Stimulated activated CD8-positive, alpha-beta memory T cell treated with anti-CD3 and anti-CD28 coated beads, Interleukin-12 subunit alpha, Interleukin-12 subunit beta, amount 100 ng/mL, for 4 hours (primary cell): ENCODE results near the gene C19orf38.
"Not testable (repeated sequence)": the region's sequence is repeated elsewhere in the genome, so short reads cannot be mapped to it uniquely, and the experiment has no call there.

Experiments
- DNase-seq: peaks from one replicate; pipeline ENCODE4 v3.0.0-alpha.2; 2020; ENCODE audit warnings: low read depth

C19orf38 gene

GRCh38 chr19:10823690-10824089 lies 24.5 kb upstream of the C19orf38 start:
- no peak for DNase-seq

- DNase-seq = no peak
Observed at GRCh38 chr19:10826231-10826630, 22.0 kb upstream of the C19orf38 start.

GRCh38 chr19:10826846-10827245 lies 21.4 kb upstream of the C19orf38 start:
- DNase-seq = no peak

GRCh38 chr19:10828981-10829821 lies 19.0 kb upstream of the C19orf38 start:
- no peak for DNase-seq

- DNase-seq = no peak
Observed at GRCh38 chr19:10829967-10830366, 18.2 kb upstream of the C19orf38 start.

- DNase-seq = no peak
Observed at GRCh38 chr19:10830370-10830769, 17.8 kb upstream of the C19orf38 start.

GRCh38 chr19:10830931-10831779 lies 17.1 kb upstream of the C19orf38 start:
- DNase-seq = no peak

- no peak for DNase-seq
Observed at GRCh38 chr19:10831987-10832938, 16.0 kb upstream of the C19orf38 start.

- no peak for DNase-seq
Observed at GRCh38 chr19:10832939-10833296, 15.3 kb upstream of the C19orf38 start.

- DNase-seq = no peak
Observed at GRCh38 chr19:10835089-10835753, 13.0 kb upstream of the C19orf38 start.

GRCh38 chr19:10835754-10836478 lies 12.3 kb upstream of the C19orf38 start, which contains the start of gene TMED1:
TMED1 (minus strand) TSS chr19:10836212; CDS start chr19:10836191, 21 bp downstream.
- DNase-seq = peak; percentile 79

GRCh38 chr19:10836479-10837330 lies 11.5 kb upstream of the C19orf38 start:
- no peak for DNase-seq

- not testable (repeated sequence) for DNase-seq
Observed at GRCh38 chr19:10837649-10838048, 10.6 kb upstream of the C19orf38 start.

- DNase-seq = no peak
Observed at GRCh38 chr19:10838377-10838776, 9.8 kb upstream of the C19orf38 start.

- DNase-seq = no peak
Observed at GRCh38 chr19:10839114-10840050, 8.8 kb upstream of the C19orf38 start.

GRCh38 chr19:10842788-10843187 lies 5.4 kb upstream of the C19orf38 start:
- no peak for DNase-seq

GRCh38 chr19:10846500-10847202 lies 1.6 kb upstream of the C19orf38 start:
- DNase-seq = no peak

GRCh38 chr19:10850631-10851030 lies 2.4 kb downstream of the C19orf38 start:
- no peak for DNase-seq
